Measurements from ENCODE around the gene DDX17.

Gene DDX17

DNA sequence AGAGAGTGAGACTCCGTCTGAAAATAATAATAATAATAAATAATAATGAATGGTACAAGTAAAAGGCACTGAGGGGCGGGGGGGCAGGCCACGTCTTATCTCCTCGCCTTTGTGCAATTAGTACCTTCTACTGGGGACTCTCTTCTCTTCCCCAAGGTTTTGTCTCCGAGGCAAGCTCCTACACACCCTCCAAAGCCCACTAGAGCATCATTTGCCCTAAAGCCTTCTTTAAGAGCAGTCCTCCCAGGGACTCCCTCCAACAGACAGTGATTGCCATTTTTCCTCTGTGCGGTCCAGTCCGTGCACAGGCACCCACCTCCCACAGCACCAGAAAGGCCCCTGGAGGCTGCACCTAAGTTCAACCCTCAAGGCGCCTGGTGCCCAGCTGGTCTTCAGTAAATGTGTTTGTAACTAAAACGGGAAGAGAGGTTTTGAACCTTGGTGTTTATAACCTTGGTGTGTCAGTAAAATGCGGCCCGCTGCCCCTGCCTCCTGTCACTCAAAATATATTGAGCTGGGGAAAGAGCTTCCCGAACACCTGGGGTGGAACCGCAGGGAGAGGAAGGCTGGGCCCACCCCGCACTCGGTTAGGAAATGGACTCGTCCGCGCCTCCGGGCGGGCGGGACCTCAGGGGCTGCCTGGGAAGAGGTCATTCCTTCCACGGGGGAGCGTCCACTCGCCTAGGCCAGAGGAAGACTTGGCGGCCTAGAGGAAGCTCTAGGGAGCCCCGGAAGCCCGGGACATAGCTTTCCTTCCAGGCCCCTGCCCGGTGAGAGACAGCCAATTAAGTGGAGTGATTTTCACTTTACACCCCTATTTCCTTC is 42.9 kb downstream of the DDX17 start:
- Histone ChIP-seq H2BK120ac (ENCODE audit: low read depth, low read length) (no peak overlapping the region), H3K27me3 (ENCODE audit: control insufficient read depth in 3 of 3, insufficient read depth in 3 of 3, low read depth in 1 of 3, low read length in 3 of 3) (peaks cover 0 to 34% (median 21%) of the 10 kb centered on the region in 3 experiments), H3K4ac (ENCODE audit: low read length) (no peak overlapping the region), H4K91ac (ENCODE audit: low read depth, low read length, poor library complexity) (no peak overlapping the region), H3K14ac (ENCODE audit: low read length) (no peak overlapping the region), H3K23ac (ENCODE audit: low read depth, low read length, poor library complexity) (no peak overlapping the region), H3K9ac (ENCODE audit: low read depth, low read length, poor library complexity) (no peak overlapping the region), H2BK15ac (ENCODE audit: low read length) (no peak overlapping the region), H3K4me2 (ENCODE audit: insufficient read depth, low read length, poor library complexity, severe bottlenecking) (no peak overlapping the region), H4K8ac (ENCODE audit: low read depth, low read length) (no peak overlapping the region), H3K36me3 (replicated peaks in 1 of 2; ENCODE audit: control insufficient read depth in 2 of 2, insufficient read depth in 2 of 2, low read length in 2 of 2) (no peaks in the 10 kb centered on the region), H3K4me1 (ENCODE audit: control insufficient read depth in 2 of 2, insufficient read depth in 1 of 2, low read depth in 1 of 2, low read length in 2 of 2) (peaks cover 13 to 32% of the 10 kb centered on the region in 2 donors), H3K9me3 (replicated peaks in 1 of 2; ENCODE audit: control insufficient read depth in 2 of 2, insufficient read depth in 1 of 2, low read depth in 1 of 2, low read length in 2 of 2) (no peaks in the 10 kb centered on the region), H3K4me3 (ENCODE audit: low read length in 2 of 2) (peak overlapping the region in 1 of 2 donors; percentile 41), H2BK12ac (ENCODE audit: low read length) (no peak overlapping the region), H3K79me1 (ENCODE audit: low read depth, low read length) (no peaks in the 10 kb centered on the region), H2AK5ac (ENCODE audit: low read depth, low read length) (no peak overlapping the region), H2BK5ac (ENCODE audit: low read length) (peak overlapping the region; percentile 32), H3K18ac (ENCODE audit: low read length) (peak overlapping the region; percentile 32), H3K27ac (replicated peaks; ENCODE audit: low read length) (no peak overlapping the region), H2AFZ (ENCODE audit: low read length) (peak overlapping the region; percentile 93)
- DNase-seq (ENCODE audit: low spot score) = no peak
- WGBS, 2 donors (ENCODE audit: extremely low coverage in 2 of 2, insufficient read length in 2 of 2, insufficient replicate concordance in 1 of 2) = no CpG with 5 or more reads among the region's 28 CpGs

DNA sequence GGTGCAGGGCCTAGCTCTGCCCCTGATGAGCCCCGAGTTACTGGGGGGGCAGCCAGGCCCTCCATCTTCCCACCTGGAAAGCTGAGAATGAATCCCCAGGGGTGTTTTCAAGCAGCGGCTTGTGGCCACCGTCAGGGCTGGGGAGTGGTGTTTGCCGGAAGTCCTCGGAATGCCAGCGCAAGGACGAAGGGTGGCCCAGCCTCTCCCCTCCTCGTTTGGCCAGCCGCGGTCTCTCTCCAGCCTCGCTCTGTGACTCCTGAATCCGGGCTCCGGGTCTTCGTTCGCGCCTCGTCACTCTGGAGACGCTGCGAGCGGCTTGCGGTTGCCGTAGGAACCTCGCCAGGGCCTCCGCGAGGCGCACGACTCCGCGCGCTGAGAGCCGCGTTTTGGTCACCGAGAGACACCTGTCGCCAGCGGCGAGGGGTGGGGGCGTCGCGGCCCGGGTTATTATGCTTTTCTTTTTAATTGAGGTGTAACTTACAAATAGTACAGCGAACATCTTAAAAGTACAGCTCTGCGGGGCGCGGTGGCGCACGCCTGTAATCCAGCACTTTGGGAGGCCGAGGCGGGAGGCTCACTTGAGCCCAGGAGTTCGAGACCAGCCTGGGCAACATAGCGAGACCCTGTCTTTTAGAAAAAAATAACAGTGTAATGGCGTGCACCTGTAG is 44.6 kb downstream of the DDX17 start:
- Histone ChIP-seq H3K4ac (ENCODE audit: low read length) (no peak overlapping the region), H2BK12ac (ENCODE audit: low read length) (no peak overlapping the region), H2BK120ac (ENCODE audit: low read depth, low read length) (no peak overlapping the region), H2BK15ac (ENCODE audit: low read length) (peak overlapping the region; percentile 1), H3K4me3 (ENCODE audit: low read length in 2 of 2) (peak overlapping the region in 1 of 2 donors; percentile 40), H3K18ac (ENCODE audit: low read length) (peak overlapping the region; percentile 61), H3K14ac (ENCODE audit: low read length) (no peak overlapping the region), H3K9ac (ENCODE audit: low read depth, low read length, poor library complexity) (no peak overlapping the region), H2AK5ac (ENCODE audit: low read depth, low read length) (no peak overlapping the region), H3K4me2 (ENCODE audit: insufficient read depth, low read length, poor library complexity, severe bottlenecking) (peak overlapping the region; percentile 45), H3K23ac (ENCODE audit: low read depth, low read length, poor library complexity) (no peak overlapping the region), H3K4me1 (ENCODE audit: control insufficient read depth in 2 of 2, insufficient read depth in 1 of 2, low read depth in 1 of 2, low read length in 2 of 2) (peaks cover 9 to 34% of the 10 kb centered on the region in 2 donors), H3K9me3 (replicated peaks in 1 of 2; ENCODE audit: control insufficient read depth in 2 of 2, insufficient read depth in 1 of 2, low read depth in 1 of 2, low read length in 2 of 2) (no peaks in the 10 kb centered on the region), H4K91ac (ENCODE audit: low read depth, low read length, poor library complexity) (no peak overlapping the region), H2BK5ac (ENCODE audit: low read length) (no peak overlapping the region), H4K8ac (ENCODE audit: low read depth, low read length) (no peak overlapping the region), H3K36me3 (replicated peaks in 1 of 2; ENCODE audit: control insufficient read depth in 2 of 2, insufficient read depth in 2 of 2, low read length in 2 of 2) (no peaks in the 10 kb centered on the region), H2AFZ (ENCODE audit: low read length) (peak overlapping the region; percentile 90), H3K79me1 (ENCODE audit: low read depth, low read length) (no peaks in the 10 kb centered on the region), H3K27me3 (ENCODE audit: control insufficient read depth in 3 of 3, insufficient read depth in 3 of 3, low read depth in 1 of 3, low read length in 3 of 3) (peaks cover 0 to 33% (median 7%) of the 10 kb centered on the region in 3 experiments), H3K27ac (replicated peaks; ENCODE audit: low read length) (no peak overlapping the region)
- no CpG with 5 or more reads among the region's 51 CpGs for WGBS, 2 donors (ENCODE audit: extremely low coverage in 2 of 2, insufficient read length in 2 of 2, insufficient replicate concordance in 1 of 2)
- DNase-seq (ENCODE audit: low spot score) = peak; percentile 92

DNA sequence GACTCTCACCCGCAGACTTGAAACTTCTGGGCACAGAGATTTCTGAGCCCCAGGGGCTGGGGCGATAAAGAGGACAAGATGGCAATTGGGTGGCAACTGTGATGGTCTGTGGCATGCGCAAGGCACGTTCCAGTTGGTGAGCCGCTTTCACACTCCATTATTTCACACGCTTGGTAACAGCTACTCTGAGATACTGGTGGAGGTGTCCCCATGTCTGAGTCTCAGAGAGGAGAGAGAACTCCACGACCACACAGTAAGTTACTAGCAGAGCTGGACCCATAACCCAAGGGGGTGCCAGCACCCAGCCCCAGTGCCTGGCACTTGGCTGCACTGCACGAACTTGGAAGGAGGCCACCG is 45.1 kb downstream of the DDX17 start:
- H3K27me3 ChIP-seq (ENCODE audit: control insufficient read depth in 3 of 3, insufficient read depth in 3 of 3, low read depth in 1 of 3, low read length in 3 of 3) = peaks cover 0 to 33% (median 4%) of the 10 kb centered on the region in 3 experiments
- H3K4me3 ChIP-seq (ENCODE audit: low read length in 2 of 2) = peak overlapping the region in 1 of 2 donors; percentile 40
- no peak for DNase-seq (ENCODE audit: low spot score)
- no peaks in the 10 kb centered on the region for H3K36me3 ChIP-seq (replicated peaks in 1 of 2; ENCODE audit: control insufficient read depth in 2 of 2, insufficient read depth in 2 of 2, low read length in 2 of 2)
- no peak overlapping the region for H3K9ac ChIP-seq (ENCODE audit: low read depth, low read length, poor library complexity)
- no peak overlapping the region for H4K91ac ChIP-seq (ENCODE audit: low read depth, low read length, poor library complexity)
- H2BK120ac ChIP-seq (ENCODE audit: low read depth, low read length) = no peak overlapping the region
- no peak overlapping the region for H2BK5ac ChIP-seq (ENCODE audit: low read length)
- H3K4ac ChIP-seq (ENCODE audit: low read length) = no peak overlapping the region
- peaks cover 12 to 34% of the 10 kb centered on the region in 2 donors for H3K4me1 ChIP-seq (ENCODE audit: control insufficient read depth in 2 of 2, insufficient read depth in 1 of 2, low read depth in 1 of 2, low read length in 2 of 2)
- no peak overlapping the region for H2BK12ac ChIP-seq (ENCODE audit: low read length)
- H3K18ac ChIP-seq (ENCODE audit: low read length) = peak overlapping the region; percentile 61
- H3K9me3 ChIP-seq (replicated peaks in 1 of 2; ENCODE audit: control insufficient read depth in 2 of 2, insufficient read depth in 1 of 2, low read depth in 1 of 2, low read length in 2 of 2) = no peaks in the 10 kb centered on the region
- peak overlapping the region; percentile 45 for H3K4me2 ChIP-seq (ENCODE audit: insufficient read depth, low read length, poor library complexity, severe bottlenecking)
- no peak overlapping the region for H4K8ac ChIP-seq (ENCODE audit: low read depth, low read length)
- no peak overlapping the region for H3K14ac ChIP-seq (ENCODE audit: low read length)
- H3K27ac ChIP-seq (replicated peaks; ENCODE audit: low read length) = no peak overlapping the region
- no CpG with 5 or more reads among the region's 9 CpGs for whole genome bisulfite sequencing, 2 donors (ENCODE audit: extremely low coverage in 2 of 2, insufficient read length in 2 of 2, insufficient replicate concordance in 1 of 2)
- no peak overlapping the region for H3K23ac ChIP-seq (ENCODE audit: low read depth, low read length, poor library complexity)
- H2BK15ac ChIP-seq (ENCODE audit: low read length) = peak overlapping the region; percentile 1
- no peaks in the 10 kb centered on the region for H3K79me1 ChIP-seq (ENCODE audit: low read depth, low read length)
- peak overlapping the region; percentile 90 for H2AFZ ChIP-seq (ENCODE audit: low read length)
- H2AK5ac ChIP-seq (ENCODE audit: low read depth, low read length) = no peak overlapping the region

DNA sequence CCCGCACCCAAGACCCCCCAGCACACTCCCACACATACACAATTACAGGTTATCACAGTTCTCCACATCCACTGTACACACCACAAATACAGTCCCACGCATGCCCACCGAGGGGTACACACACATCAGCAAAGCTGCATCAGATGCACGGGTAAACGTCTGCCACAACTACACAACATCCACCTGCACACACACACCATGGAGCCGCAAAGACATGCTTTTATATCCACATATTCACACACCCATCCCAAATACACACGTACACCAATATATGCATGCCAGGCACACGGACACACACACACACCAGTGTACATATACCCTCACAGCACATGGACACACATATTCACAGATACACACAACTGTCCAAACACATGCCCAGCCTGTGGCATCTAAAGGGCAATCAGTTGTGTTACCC is 45.7 kb downstream of the DDX17 start:
- no peak overlapping the region for H2BK5ac ChIP-seq (ENCODE audit: low read length)
- H4K8ac ChIP-seq (ENCODE audit: low read depth, low read length) = no peak overlapping the region
- no peak overlapping the region for H2BK12ac ChIP-seq (ENCODE audit: low read length)
- no peak overlapping the region for H2AFZ ChIP-seq (ENCODE audit: low read length)
- no peak overlapping the region for H3K4me2 ChIP-seq (ENCODE audit: insufficient read depth, low read length, poor library complexity, severe bottlenecking)
- peak overlapping the region; percentile 24 for H3K9ac ChIP-seq (ENCODE audit: low read depth, low read length, poor library complexity)
- peaks cover 0 to 27% (median 2%) of the 10 kb centered on the region in 3 experiments for H3K27me3 ChIP-seq (ENCODE audit: control insufficient read depth in 3 of 3, insufficient read depth in 3 of 3, low read depth in 1 of 3, low read length in 3 of 3)
- no peak overlapping the region for H3K4me3 ChIP-seq (ENCODE audit: low read length in 2 of 2)
- peak overlapping the region; percentile 49 for H4K91ac ChIP-seq (ENCODE audit: low read depth, low read length, poor library complexity)
- no peak overlapping the region for H3K23ac ChIP-seq (ENCODE audit: low read depth, low read length, poor library complexity)
- no peaks in the 10 kb centered on the region for H3K79me1 ChIP-seq (ENCODE audit: low read depth, low read length)
- no peak overlapping the region for H3K14ac ChIP-seq (ENCODE audit: low read length)
- no peak overlapping the region for H2BK120ac ChIP-seq (ENCODE audit: low read depth, low read length)
- no CpG with 5 or more reads among the region's 8 CpGs for WGBS, 2 donors (ENCODE audit: extremely low coverage in 2 of 2, insufficient read length in 2 of 2, insufficient replicate concordance in 1 of 2)
- peak overlapping the region; percentile 28 for H2BK15ac ChIP-seq (ENCODE audit: low read length)
- no peak overlapping the region for H3K4ac ChIP-seq (ENCODE audit: low read length)
- no peak for DNase-seq (ENCODE audit: low spot score)
- H2AK5ac ChIP-seq (ENCODE audit: low read depth, low read length) = peak overlapping the region; percentile 59
- H3K27ac ChIP-seq (replicated peaks; ENCODE audit: low read length) = no peak overlapping the region
- peaks cover 12 to 34% of the 10 kb centered on the region in 2 donors for H3K4me1 ChIP-seq (ENCODE audit: control insufficient read depth in 2 of 2, insufficient read depth in 1 of 2, low read depth in 1 of 2, low read length in 2 of 2)
- no peaks in the 10 kb centered on the region for H3K9me3 ChIP-seq (replicated peaks in 1 of 2; ENCODE audit: control insufficient read depth in 2 of 2, insufficient read depth in 1 of 2, low read depth in 1 of 2, low read length in 2 of 2)
- H3K36me3 ChIP-seq (replicated peaks in 1 of 2; ENCODE audit: control insufficient read depth in 2 of 2, insufficient read depth in 2 of 2, low read length in 2 of 2) = no peaks in the 10 kb centered on the region
- H3K18ac ChIP-seq (ENCODE audit: low read length) = peak overlapping the region; percentile 24

Measured in neuronal stem cell (in vitro differentiated cells).